ENCODE measurements around the gene THRA. TPM values are rescaled to one million over a fixed set of nuclear protein-coding genes. Genes with fewer than 3 reads are reported as not detected.

THRA gene
- total RNA-seq, 1 donor from 2014 or later = 13.6 TPM

DNA sequence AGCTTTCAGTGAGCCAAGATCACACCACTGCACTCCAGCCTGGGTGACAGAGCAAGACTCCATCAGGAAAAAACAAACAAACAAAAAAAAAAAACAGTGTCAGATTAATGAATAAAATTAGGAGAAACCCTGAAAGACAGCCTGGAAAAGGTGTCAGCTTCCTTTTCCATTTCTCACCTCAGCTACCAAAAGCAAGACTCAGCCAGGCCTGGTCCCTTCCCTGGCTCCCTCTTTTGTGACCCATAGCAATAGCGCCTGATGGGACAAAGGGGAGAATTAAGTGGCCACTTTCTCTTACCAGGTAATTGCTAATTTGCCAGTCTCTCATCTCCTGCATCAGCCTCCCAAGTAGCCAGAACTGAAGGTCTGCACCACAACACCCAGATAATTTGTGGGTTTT lies 3.9 kb upstream of the THRA start:
- peaks cover 28% of the 10 kb centered on the region for H3K4me1 Mint-ChIP-seq (ENCODE audit: unreplicated experiment)
- no peak overlapping the region for H3K4me3 Mint-ChIP-seq (ENCODE audit: unreplicated experiment)

DNA sequence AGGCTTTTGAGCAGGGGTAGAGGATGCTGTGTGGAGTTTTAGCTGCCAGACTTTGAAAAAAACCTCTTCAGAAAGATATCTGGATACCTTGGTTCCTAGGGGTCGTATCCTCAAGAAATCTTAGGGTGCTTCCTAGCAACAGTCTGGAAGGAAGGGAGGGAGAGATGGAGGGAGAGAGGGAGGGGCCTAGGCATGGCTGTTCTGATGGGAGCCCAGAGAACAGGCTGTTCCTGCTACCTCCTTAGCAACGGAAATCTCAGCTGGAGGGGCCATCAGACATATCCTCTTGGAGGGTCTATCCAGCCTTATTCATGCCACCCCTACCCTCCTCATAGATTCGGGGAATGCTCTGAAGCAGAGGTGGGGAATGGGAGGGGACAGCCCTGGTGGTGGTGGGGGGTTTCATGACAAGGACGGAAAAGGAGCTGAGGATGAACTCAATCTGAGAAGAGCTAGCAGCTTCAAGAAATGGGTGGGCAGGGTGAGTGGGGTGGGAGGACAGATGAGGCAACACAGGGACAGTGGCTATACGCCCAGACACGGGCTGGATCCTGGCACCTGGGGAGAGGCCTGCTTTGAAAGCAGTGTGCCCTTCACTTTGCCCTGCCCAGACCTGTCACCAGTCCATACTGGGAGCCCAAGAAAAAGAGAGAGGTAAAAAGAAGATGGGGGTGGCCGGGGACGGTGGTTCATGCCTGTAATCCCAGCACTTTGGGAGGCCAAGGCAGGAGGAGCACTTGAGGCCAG lies 2.9 kb upstream of the THRA start:
- DNase-seq (ENCODE audit: low spot score) = no peak
- Mint-ChIP-seq H3K27me3 (ENCODE audit: unreplicated experiment) (peaks cover 16% of the 10 kb centered on the region), H3K36me3 (ENCODE audit: low read depth, unreplicated experiment) (peaks cover 5% of the 10 kb centered on the region), H3K4me1 (ENCODE audit: unreplicated experiment) (peaks cover 33% of the 10 kb centered on the region), H3K4me3 (ENCODE audit: unreplicated experiment) (no peak overlapping the region), H3K27ac (ENCODE audit: unreplicated experiment) (no peak overlapping the region), H3K9me3 (ENCODE audit: unreplicated experiment) (no peaks in the 10 kb centered on the region)
- TF ChIP-seq, protein P1, sequence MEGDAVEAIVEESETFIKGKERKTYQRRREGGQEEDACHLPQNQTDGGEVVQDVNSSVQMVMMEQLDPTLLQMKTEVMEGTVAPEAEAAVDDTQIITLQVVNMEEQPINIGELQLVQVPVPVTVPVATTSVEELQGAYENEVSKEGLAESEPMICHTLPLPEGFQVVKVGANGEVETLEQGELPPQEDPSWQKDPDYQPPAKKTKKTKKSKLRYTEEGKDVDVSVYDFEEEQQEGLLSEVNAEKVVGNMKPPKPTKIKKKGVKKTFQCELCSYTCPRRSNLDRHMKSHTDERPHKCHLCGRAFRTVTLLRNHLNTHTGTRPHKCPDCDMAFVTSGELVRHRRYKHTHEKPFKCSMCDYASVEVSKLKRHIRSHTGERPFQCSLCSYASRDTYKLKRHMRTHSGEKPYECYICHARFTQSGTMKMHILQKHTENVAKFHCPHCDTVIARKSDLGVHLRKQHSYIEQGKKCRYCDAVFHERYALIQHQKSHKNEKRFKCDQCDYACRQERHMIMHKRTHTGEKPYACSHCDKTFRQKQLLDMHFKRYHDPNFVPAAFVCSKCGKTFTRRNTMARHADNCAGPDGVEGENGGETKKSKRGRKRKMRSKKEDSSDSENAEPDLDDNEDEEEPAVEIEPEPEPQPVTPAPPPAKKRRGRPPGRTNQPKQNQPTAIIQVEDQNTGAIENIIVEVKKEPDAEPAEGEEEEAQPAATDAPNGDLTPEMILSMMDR (IDR thresholded peaks at IDR 0.05; ENCODE audit: unreplicated experiment) = no peak

More for the DNA sequence above, 3.9 kb upstream of the THRA start:
- no peak for DNase-seq (ENCODE audit: low spot score)
- Mint-ChIP-seq H3K27me3 (ENCODE audit: unreplicated experiment) (peaks cover 16% of the 10 kb centered on the region), H3K9me3 (ENCODE audit: unreplicated experiment) (no peaks in the 10 kb centered on the region), H3K36me3 (ENCODE audit: low read depth, unreplicated experiment) (peaks cover 5% of the 10 kb centered on the region), H3K27ac (ENCODE audit: unreplicated experiment) (no peak overlapping the region)
- TF ChIP-seq, protein P1 (IDR thresholded peaks at IDR 0.05; ENCODE audit: unreplicated experiment) = no peak

DNA sequence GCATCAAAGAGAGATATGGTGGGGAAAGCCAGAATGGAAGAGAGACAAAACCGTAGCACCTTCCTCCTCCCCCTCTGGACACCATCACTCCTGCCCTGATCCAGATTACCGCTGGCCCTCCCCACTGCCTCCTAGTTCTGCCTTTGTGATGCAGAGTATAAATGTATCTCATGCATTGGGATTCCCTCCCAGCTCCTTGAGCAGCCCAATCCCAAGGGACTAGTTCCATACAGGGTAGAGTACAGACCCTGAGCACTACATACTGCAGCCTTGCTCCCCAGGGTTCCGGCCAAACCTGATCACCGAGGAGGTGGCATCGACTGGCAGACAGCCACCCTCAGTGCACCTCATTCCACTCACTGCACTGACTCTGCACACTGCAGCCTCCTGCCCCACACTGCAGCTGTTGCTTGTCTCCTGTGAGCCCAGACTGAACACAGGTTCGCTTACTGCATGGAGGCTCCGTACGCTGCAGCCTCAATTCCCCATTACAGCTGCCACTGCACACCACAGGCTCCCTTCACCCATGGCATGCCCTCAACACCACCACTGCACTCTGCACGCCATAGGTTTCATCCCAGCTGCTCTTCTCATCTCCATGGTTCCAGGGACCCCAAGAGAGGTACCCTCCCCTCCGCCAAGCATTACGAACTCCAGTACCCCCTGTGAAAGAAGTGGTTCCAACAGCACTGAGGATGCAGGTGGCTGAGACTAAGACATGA lies 1.7 kb upstream of the THRA start:
- peaks cover 33% of the 10 kb centered on the region for H3K4me1 Mint-ChIP-seq (ENCODE audit: unreplicated experiment)
- DNase-seq (ENCODE audit: low spot score) = no peak

DNA sequence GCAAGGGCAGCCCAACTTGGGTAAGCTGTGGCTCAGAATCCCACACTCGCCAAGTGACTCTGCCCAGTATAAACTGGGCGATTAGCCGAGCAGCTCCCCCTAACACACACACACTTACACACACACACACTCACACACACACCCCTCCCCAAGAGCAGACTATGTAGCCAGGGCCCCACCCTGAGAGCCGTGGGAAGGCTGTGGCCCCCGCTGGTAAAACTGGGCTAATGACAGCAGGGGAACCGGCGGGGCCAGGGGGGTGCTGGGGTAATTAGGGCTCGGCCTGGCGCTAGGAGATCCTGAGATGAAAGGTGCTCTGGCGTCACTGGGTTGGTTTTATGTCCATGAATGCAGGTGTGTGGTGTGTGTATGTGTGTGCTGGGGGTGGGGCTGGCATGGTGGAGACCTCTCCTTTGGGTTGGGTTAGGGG lies 1.1 kb upstream of the THRA start:
- peak overlapping the region; percentile 36 for H3K27ac Mint-ChIP-seq (ENCODE audit: unreplicated experiment)
- peaks cover 17% of the 10 kb centered on the region for H3K27me3 Mint-ChIP-seq (ENCODE audit: unreplicated experiment)
- peaks cover 5% of the 10 kb centered on the region for H3K36me3 Mint-ChIP-seq (ENCODE audit: low read depth, unreplicated experiment)
- H3K4me3 Mint-ChIP-seq (ENCODE audit: unreplicated experiment) = peak overlapping the region; percentile 90
- H3K4me1 Mint-ChIP-seq (ENCODE audit: unreplicated experiment) = peaks cover 33% of the 10 kb centered on the region
- TF ChIP-seq, protein P1 (IDR thresholded peaks at IDR 0.05; ENCODE audit: unreplicated experiment) = no peak
- no peak for DNase-seq (ENCODE audit: low spot score)
- H3K9me3 Mint-ChIP-seq (ENCODE audit: unreplicated experiment) = no peaks in the 10 kb centered on the region

More for the DNA sequence above, 1.7 kb upstream of the THRA start:
- Mint-ChIP-seq H3K27ac (ENCODE audit: unreplicated experiment) (peak overlapping the region; percentile 36), H3K9me3 (ENCODE audit: unreplicated experiment) (no peaks in the 10 kb centered on the region), H3K4me3 (ENCODE audit: unreplicated experiment) (peak overlapping the region; percentile 90), H3K27me3 (ENCODE audit: unreplicated experiment) (peaks cover 17% of the 10 kb centered on the region), H3K36me3 (ENCODE audit: low read depth, unreplicated experiment) (peaks cover 5% of the 10 kb centered on the region)
- TF ChIP-seq, protein P1 (IDR thresholded peaks at IDR 0.05; ENCODE audit: unreplicated experiment) = no peak

Measured in endothelial cell (in vitro differentiated cells).